HepG2 (cell line): ENCODE data around the gene FGF19.

Source experiments
- AKAP8 ChIP-seq: sonication (generic); formaldehyde crosslinking; IDR thresholded peaks from 2 replicates; pipeline ENCODE4 v1.5.1; 2020; ENCODE audit warnings: mild to moderate bottlenecking, missing genetic modification reagents
- HNF4G ChIP-seq, 2 experiments: sonication (generic) in 1 of 2; formaldehyde crosslinking in 1 of 2; IDR thresholded peaks; 2 replicates each; pipeline versions ENCODE4 v1.4.0 to v1.6.1; 2011 to 2020; ENCODE audit warnings: borderline replicate concordance in 2 of 2, low read depth in 2 of 2, mild to moderate bottlenecking in 2 of 2, low read length in 1 of 2, missing genetic modification reagents in 1 of 2, moderate library complexity in 1 of 2
- MNT ChIP-seq: fragments of 450-650 bp; IDR thresholded peaks from 2 replicates; pipeline ENCODE4 v1.6.1; 2016
- MYC ChIP-seq: sonication (generic); formaldehyde crosslinking; IDR thresholded peaks from 2 replicates; pipeline ENCODE4 v1.9.0; 2021; ENCODE audit warnings: missing genetic modification reagents, borderline replicate concordance
- PHF21A ChIP-seq: sonication (generic); formaldehyde crosslinking; IDR thresholded peaks from 2 replicates; pipeline ENCODE4 v1.5.0; 2020; ENCODE audit warnings: mild to moderate bottlenecking, missing genetic modification reagents
- SMARCE1 ChIP-seq: fragments of 450-650 bp; IDR thresholded peaks from 2 replicates; pipeline ENCODE4 v1.6.1; 2017; ENCODE audit warnings: borderline replicate concordance
- YY1 ChIP-seq: IDR thresholded peaks from 2 replicates; pipeline ENCODE4 v1.6.1; 2011; ENCODE audit warnings: low read length, low read depth, moderate library complexity, mild to moderate bottlenecking; ENCODE audit not compliant: insufficient read depth, insufficient replicate concordance
- ZFP82 ChIP-seq: sonication (generic); formaldehyde crosslinking; IDR thresholded peaks from 2 replicates; pipeline ENCODE4 v1.5.1; 2020; ENCODE audit warnings: mild to moderate bottlenecking, missing genetic modification reagents, borderline replicate concordance
- ZKSCAN1 ChIP-seq: fragments of 150-350 bp; IDR thresholded peaks from 2 replicates; pipeline ENCODE4 v1.6.1; 2014; ENCODE audit warnings: low read length
- TF ChIP-seq, protein P1 (sequence below): sonication (generic); formaldehyde crosslinking; IDR thresholded peaks from 2 replicates; pipeline ENCODE4 v1.8.0; 2022; ENCODE audit warnings: low read depth, missing genetic modification reagents
- TF ChIP-seq, protein P2 (sequence below): sonication (generic); formaldehyde crosslinking; IDR thresholded peaks from 2 replicates; pipeline ENCODE4 v1.8.1; 2023; ENCODE audit warnings: missing genetic modification reagents, inconsistent platforms, borderline replicate concordance
- TF ChIP-seq, protein P3 (sequence below): IDR thresholded peaks from 2 replicates; pipeline ENCODE4 v1.6.1; 2016

DNA sequence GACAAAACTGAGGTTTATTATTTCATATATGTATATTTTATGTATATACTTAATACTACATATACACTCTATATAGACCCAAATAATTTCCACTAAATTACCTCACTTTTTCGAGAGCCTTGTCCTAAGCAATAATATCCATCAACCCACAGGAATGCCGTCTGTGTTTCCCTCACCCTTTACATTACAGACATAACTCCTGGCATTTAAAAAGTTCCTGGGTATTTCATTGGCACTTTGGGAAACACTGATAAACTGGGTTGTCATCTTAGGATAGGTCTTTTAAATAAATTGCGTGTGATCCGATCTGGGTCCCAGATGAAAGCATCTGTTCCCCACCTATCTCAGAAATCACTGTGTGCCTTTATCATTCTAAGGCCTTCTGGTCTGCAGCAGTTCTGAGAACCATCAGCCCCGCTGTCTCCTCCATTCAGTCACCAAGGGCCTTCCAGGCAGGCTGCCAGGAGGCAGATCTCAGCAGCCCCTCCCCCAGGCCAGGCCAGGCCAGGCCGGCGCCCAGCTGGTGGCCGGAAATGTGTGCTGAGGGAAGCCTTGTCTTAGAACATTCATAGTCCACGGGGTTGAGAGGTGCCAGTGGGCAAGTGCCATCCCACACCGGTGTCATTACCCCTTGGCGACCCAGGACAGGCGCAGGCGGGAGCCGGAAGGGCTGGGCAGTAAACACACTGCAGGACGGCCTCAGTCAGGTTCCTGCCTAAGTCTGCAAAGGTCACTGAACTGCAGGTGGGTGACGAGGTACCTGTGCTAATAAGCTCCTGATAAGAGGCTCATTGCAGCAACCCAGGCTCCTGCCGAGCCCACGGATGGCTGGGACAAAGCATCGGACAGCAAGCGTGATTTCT is 3.3 kb downstream of the FGF19 start:
- no peak for TF ChIP-seq ZKSCAN1
- no peak for TF ChIP-seq AKAP8 (CRISPR knock-in tag)
- TF ChIP-seq, protein P1, sequence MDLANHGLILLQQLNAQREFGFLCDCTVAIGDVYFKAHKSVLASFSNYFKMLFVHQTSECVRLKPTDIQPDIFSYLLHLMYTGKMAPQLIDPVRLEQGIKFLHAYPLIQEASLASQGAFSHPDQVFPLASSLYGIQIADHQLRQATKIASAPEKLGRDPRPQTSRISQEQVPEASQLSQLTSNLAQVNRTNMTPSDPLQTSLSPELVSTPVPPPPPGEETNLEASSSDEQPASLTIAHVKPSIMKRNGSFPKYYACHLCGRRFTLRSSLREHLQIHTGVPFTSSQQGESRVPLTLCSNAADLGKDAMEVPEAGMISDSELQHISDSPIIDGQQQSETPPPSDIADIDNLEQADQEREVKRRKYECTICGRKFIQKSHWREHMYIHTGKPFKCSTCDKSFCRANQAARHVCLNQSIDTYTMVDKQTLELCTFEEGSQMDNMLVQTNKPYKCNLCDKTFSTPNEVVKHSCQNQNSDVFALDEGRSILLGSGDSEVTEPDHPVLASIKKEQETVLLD (CRISPR knock-in tag): no peak
- TF ChIP-seq HNF4G (IDR thresholded peaks at IDR 0.05; ENCODE audit: borderline replicate concordance, low read depth, low read length): 0 out of 2 replicates have a peak, but pooled peaks have one; percentile 4
- TF ChIP-seq HNF4G (CRISPR knock-in tag; IDR thresholded peaks at IDR 0.05; ENCODE audit: borderline replicate concordance, low read depth): no peak
- TF ChIP-seq, protein P2, sequence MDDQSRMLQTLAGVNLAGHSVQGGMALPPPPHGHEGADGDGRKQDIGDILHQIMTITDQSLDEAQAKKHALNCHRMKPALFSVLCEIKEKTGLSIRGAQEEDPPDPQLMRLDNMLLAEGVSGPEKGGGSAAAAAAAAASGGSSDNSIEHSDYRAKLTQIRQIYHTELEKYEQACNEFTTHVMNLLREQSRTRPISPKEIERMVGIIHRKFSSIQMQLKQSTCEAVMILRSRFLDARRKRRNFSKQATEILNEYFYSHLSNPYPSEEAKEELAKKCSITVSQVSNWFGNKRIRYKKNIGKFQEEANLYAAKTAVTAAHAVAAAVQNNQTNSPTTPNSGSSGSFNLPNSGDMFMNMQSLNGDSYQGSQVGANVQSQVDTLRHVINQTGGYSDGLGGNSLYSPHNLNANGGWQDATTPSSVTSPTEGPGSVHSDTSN (CRISPR knock-in tag): no peak
- no peak for TF ChIP-seq ZFP82
- no peak for TF ChIP-seq MNT
- TF ChIP-seq MYC (CRISPR knock-in tag): peak; percentile 39; the same call in 1 of the 2 replicates
- TF ChIP-seq PHF21A (CRISPR knock-in tag): peak; percentile 85
- TF ChIP-seq, protein P3, sequence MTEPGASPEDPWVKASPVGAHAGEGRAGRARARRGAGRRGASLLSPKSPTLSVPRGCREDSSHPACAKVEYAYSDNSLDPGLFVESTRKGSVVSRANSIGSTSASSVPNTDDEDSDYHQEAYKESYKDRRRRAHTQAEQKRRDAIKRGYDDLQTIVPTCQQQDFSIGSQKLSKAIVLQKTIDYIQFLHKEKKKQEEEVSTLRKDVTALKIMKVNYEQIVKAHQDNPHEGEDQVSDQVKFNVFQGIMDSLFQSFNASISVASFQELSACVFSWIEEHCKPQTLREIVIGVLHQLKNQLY (CRISPR knock-in tag): no peak
- no peak for TF ChIP-seq SMARCE1
- no peak for TF ChIP-seq YY1
